HT1080 (cell line): ENCODE data around the gene CCN5. TPM values are rescaled to one million over a fixed set of nuclear protein-coding genes. Genes with fewer than 3 reads are reported as not detected.

Experiments
- DNase-seq: peaks from one replicate; pipeline ENCODE4 v3.0.0-alpha.2; 2015; ENCODE audit warnings: low read depth
- total RNA-seq: library from RNA; depleted of rRNA; stranded (reverse); fragments of >200 nt; shearing (Covaris generic); gene quantifications from 2 replicates; pipeline ENCODE4 v1.2.3, GENCODE V29; 2014

Gene CCN5
- total RNA-seq, 1 experiment from 2014 or later, result not detected

DNA sequence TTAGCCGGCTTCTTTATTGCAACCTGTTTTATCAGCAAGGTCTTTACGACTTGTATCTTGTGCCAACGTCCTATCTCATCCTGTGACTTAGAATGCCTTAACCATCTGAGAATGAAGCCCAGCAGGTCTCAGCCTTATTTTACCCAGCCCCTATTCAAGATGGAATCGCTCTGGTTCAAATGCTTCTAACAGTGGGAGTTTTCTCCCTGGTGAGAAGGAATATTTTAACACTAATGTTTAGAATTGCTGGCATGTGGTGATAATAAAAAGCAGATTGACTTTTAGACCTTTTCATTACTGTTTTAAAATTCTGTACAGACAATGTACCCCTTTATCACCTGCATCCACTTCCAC lies 20.6 kb downstream of the CCN5 start:
- DNase-seq, result no peak

DNA sequence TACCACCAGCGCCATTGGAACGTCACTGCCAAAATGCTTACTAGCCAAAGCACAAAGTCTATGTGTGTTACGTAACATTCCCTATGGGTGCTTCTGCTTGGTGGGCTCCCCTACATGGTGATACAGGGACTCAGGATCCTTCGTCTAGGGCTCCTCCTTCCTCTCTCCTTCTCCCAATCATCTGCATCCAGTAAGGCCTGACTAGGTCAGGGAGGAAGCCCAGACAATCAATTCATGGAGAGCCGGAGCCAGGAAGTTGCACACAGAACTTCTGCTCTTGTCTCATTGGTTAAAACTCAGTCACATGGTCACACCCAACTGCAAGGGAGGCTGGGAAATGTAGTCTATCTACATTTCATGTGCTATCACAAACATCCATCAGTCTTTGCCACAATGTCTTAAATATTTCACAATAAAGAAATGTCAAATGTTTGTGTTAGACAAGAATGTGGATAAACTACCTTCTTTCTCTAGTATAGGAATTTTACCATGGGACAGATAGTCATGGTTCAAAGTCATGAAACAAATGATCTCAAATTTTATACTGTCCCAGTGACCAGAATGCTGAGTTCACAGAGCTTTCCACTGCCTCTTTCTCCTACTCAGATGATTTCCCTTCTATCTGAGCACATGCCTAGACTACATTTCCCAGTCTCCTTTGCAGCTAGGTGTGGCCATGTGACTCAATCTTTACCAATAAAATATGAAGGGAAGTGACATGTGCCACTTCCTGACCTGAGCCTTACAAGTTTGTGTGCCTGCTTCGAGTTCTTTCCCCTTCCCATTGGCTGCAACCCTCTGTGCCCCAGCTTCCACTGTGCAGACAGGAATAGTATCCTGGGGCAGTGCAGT lies 21.2 kb downstream of the CCN5 start:
- DNase-seq, result peak; percentile 84

DNA sequence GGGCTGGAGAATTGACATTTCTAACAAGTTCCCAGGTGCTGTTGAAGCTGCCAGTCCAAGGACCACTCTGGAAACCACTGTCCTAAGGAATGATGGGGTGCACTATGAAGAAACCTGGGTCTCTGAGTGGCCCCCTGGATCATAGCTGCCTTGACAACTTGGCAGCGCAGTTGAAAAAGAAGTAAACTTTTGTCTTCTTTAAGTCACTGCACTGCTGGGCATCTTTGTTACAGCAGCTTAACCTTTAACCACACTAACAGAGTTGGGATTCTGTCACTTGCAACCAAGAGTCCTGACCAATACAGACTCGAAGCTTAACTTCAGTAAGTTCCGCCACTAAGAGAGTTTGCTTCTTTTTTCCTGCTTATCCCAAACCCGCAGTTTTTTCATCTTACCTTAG lies 21.9 kb downstream of the CCN5 start:
- no peak for DNase-seq

DNA sequence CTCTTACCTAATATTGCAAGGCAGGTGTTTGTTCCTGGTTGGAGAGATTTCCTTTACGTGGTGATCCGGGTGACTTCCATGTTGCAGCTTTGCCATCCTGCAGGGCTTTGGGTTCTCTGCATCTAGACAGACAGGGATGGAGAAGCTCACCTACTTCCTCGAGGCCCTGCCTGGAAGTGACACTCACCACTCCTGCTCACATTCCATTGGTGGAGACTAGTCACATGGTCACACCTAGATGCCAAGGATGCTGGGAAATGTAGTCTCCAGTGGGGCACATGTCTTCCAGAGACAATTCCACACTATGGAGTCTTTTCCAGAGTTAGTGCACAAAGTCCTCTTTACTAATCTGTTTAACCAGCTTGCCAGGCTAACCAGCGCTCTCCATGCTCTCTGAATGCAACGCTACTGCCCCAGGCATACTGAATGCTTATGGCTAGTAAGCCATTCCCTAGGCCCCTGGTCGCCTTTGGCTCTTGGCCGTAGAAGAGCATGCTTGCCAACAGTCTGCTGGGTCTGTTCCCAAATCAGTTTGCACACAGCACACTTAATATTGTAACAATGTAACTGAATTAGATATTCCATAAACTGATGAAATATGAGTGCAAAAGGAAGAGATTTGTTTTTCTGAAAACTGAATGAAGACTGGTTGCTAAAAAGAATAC lies 23.8 kb downstream of the CCN5 start:
- peak; percentile 73 for DNase-seq

DNA sequence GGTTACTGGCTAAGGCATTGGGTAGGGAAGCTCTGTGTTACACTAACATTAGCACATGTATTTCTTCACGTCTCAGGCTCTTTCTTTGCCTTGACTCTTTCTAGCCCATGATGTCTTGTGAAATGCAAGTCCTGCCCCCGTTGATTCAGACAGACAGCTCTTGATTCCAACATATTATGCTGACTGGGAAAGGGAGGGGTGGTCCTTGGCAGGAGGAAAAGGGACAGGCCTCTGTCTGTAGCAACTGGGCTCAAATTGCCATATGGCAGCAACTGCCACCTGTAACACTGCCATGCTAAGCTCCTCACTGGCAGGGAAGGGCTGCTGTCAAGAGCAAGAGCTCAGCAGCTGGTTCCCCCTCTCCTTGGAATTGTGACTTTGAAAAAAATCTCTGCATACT lies 24.8 kb downstream of the CCN5 start:
- no peak for DNase-seq

DNA sequence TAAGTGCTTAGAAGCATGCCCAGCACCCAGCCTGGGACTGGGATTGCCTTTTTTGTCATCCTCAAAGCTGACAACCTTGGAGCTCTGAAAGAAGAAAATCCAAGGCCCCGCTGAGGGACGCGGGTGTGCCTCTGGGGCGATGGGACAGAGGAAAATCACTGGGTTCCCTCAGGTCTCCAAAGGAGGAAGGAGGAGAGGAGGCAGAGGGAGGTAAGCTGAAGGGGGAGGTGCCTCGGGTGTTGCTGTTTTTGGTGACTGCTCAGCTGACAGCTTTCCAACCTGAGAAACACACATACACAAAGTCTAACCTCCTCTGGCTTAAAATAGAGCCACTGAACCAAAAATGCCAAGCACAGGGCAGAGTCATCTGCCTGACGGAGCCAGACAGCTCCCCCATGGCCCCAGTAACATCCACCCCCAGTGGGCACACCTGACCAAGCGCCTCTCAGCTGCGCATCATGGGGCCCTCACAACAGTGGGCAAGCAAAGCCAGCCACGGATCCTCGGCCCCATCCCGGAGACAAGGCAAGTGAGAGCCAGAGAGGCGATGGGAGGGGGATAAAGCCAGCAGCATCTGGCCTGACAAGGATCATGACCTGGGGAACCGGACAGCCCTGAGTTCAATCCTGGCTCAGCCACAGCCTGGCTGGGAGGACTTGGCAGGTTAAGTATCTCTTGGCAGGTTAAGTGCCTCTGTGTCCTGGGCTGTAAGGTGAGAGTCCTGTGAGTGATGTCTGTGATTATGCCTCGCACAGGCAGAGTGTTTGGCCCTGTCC lies 27.3 kb downstream of the CCN5 start:
- no peak for DNase-seq

DNA sequence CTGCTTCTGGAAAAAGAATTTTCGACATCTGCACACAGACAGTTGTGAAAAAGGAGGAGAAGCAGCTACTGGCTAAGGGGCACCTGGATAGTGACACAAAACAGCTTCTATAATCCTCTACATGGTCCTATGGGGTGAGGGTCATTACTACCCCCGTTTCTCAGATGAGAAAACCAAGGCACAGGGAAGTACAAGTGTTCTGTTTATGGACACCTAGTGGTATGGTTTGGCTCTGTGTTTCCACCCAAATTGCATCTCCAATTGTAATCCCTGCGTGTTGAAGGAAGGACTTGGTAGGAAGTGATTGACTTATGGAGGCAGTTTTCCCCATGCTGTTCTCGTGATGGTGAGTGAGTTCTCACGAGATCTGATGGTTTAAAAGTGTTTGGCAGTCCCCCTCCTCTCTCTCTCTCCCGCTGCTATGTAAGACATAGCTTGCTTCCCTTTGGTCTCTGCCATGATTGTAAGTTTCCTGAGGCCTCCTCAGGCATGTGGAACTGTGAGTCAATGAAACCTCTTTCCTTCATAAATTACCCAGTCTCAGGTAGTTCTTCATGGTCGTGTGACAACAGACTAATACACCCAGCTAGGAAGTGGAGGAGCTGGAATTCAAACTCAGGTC lies 28.0 kb downstream of the CCN5 start:
- DNase-seq, result no peak

DNA sequence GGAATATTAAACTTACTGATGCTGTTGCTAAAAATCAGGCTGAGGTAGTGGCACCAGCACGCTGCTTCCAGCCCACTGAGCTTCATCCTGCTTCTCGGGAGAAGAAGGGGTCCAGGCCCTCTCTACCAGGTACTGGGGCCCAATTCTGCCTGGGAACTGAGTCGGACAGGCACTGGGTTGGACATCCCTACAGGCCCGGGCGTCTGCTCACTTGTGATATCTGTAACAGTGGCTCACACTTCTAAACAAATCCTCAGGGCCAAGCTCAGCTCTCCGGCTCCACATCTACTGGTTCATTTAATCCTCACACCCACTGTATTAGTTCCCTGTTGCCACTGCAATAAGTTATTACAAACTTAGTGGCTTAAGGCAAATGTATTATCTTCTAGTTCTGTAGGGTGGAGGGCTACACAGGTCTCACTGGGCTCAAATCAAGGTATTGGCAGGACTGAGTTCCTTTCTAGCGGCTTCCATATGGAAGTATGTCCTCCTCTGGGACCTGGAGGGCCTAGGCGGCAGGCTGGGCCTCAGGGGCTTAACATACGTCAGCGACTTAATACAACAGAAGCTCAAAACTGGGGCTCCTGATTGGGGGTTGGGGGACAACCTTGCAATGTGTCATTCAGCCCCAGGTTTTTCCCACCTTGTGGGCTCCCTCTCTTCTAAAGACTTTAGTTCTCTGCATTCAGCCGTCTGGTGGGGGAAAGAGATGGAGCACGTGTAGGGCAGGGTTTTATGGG lies 28.9 kb downstream of the CCN5 start:
- DNase-seq, result no peak

DNA sequence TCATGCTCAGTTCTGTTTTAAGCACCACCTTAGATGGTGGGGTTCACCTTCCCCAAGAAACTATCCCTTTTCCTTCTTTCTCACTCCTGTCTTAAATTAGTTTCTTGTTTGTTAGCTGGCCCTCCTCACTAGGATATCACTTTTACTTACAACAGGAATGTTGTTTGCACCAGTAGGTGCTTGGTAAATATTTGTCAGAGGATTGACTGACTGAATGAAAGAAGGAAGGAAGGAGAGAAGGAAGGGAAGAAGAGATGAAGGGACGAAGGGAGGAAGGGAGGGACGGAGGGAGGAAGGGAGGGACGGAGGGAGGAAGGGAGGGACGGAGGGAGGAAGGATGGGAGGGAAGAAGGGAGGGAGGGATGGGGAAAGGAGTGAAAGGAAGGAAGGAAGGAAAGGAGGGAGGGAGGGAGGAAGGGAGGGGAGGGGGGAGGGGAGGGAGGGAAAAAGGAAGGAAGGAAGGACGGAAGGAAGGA lies 30.0 kb downstream of the CCN5 start:
- DNase-seq, result no peak

DNA sequence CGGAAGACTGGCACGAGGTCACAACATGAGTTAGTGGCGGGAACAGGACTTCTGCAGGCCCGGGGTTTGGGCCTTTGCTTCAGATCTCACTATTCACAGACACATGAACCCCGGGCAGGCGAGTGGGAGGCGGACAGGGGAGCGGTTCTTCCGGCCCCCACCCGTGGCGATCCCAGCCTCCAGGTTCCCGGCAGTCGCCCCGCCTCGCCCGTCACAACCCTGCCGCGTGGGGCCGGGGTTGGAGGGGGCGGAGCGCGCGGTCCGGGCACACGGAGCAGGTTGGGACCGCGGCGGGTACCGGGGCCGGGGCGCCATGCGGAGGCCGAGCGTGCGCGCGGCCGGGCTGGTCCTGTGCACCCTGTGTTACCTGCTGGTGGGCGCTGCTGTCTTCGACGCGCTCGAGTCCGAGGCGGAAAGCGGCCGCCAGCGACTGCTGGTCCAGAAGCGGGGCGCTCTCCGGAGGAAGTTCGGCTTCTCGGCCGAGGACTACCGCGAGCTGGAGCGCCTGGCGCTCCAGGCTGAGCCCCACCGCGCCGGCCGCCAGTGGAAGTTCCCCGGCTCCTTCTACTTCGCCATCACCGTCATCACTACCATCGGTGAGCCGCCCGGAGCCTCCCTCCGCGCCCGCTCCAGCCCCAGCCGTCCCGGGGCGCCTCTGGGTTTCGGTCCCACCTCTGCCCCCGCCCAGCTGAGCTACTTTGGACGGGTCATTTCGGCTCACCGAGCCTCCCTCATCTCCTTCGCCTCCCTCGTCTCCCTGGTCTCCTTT lies 30.6 kb downstream of the CCN5 start, which contains the start of gene KCNK15:
KCNK15 (plus strand) TSS at position 268 of the 769 bp plus-strand sequence; CDS start at position 314, 46 bp downstream.
- no peak for DNase-seq

DNA sequence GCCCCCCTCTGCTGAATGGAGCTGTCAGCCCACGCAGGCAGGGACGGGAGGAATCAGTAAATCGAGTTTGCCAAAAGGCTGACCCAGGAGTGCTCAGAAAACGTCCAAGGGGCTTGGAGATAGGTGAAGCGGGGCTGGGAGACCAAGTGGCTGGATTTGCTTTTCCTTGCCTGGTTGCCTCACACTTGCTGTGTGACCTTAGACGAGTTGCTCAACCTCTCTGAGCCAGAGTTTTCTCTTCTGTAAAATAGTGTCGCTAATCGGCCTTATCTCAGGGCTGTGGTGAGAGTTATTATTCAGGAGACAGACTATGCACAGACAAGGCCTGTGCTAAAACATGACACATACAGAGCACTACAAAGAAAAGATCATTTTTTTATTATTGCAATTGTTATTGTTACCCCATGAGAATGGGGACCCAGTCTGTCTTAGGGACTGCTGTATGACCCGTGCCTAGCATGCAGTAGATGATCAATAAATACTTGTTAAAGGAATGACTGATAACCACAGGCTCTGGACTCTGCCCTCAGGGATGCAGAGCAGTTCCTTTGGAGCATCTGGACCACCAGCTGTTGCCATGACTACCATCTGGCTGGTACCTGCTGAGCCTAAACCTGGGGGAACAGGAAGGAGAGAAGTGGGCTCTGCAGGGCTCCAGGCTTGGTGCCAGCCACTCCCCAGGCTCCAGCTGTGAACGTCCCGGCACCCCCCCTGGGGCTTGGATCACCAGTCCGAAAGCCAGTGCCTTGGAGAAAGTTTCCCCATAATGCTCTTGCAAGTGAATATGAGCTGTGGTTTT lies 31.4 kb downstream of the CCN5 start:
- no peak for DNase-seq

DNA sequence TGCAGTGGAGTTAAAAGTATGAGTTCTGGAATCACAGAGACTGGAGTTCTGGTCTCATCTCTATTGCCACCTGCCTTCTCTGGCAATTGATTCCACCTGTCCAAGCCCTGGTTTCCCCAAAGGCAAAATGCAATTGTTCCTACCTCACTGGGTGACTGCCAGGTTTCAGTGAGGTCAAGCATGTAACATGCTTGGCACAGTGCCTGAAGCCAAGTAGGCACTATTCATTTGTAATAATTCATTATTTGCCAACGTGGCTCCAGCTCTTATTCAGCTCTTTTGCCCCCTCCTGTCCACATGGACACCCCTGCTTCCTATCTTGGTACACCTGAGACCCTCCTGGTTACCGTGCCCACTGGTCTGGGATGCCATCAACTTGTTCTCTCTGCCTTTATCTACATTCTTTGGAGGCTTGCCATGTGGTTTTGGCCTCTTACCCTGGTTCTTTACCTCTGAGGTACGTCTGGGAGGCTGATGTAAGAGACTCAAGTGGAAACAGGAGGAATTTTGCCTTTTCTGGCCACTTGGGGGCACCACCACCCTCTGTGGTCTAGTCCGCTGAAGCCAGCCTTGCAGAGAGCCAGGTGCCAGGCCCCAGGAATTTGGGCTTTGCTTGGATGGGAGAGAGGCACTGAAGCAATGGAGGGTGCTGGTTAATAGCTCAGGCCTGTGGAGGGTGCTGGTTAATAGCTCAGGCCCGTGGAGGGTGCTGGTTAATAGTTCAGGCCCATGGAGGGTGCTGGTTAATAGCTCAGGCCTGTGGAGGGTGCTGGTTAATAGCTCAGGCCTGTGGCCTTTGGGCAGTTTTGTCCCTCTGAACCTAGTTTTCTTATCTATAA lies 32.2 kb downstream of the CCN5 start:
- peak; percentile 55 for DNase-seq

DNA sequence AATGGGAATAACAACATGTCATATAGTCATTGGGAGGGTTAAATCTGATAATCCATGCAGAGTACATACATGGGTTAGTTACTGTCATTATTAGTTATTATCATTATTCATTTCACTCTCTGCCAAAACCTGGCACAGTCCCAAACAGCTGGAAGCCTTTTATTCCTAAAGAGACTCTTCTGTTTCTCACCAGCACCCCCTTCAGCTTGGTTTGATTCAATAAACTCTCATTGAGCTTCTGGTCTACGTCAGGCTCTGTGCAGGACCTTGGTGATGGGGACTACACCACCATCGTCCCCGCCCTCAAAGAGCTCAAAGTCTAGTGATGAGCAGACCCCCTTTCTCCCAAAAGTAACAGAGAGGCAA lies 32.8 kb downstream of the CCN5 start:
- DNase-seq, result no peak

DNA sequence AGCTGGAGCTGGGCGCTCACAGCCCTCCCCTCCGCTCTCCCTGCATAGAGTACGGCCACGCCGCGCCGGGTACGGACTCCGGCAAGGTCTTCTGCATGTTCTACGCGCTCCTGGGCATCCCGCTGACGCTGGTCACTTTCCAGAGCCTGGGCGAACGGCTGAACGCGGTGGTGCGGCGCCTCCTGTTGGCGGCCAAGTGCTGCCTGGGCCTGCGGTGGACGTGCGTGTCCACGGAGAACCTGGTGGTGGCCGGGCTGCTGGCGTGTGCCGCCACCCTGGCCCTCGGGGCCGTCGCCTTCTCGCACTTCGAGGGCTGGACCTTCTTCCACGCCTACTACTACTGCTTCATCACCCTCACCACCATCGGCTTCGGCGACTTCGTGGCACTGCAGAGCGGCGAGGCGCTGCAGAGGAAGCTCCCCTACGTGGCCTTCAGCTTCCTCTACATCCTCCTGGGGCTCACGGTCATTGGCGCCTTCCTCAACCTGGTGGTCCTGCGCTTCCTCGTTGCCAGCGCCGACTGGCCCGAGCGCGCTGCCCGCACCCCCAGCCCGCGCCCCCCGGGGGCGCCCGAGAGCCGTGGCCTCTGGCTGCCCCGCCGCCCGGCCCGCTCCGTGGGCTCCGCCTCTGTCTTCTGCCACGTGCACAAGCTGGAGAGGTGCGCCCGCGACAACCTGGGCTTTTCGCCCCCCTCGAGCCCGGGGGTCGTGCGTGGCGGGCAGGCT lies 35.1 kb downstream of the CCN5 start:
- DNase-seq, result no peak

DNA sequence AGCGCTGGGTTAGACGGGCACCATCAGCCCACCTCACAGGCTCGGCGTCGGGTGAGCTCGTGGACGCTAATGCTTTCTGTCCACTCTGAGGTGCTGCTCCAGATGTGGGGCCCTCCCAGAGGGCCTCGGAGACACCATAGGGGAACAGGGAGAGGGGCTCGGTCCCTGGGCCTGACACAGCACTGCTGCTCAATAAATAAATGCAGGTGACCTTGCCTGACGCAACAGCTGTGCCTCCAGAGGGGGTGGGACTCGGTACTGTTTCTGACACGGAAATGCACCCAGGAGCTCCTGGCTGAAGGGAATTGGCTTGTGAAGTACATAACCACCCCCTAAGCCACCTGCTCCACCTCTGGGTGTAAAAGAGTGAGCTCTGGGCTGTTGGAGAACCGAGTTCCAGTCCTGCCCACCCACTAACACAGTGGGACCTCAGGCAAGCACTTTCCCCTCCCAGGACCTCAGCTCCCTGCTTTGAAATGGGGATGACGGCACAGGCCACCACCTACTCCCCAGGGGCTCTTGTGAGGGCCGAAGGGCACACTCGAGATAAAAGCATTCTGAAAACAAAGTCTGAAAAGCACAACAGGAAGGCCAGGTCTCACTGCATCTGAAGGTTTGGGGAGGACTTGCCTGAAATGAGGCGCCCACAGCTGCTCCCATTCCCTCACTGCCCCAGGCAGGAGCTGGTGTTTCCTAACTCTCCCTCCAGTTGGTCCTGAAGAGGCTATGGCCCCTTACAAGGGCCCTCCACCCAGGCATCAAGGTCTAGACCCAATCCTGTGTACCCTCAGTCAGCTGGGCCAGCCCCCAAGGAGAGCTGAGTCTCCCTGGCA lies 37.1 kb downstream of the CCN5 start:
- no peak for DNase-seq

DNA sequence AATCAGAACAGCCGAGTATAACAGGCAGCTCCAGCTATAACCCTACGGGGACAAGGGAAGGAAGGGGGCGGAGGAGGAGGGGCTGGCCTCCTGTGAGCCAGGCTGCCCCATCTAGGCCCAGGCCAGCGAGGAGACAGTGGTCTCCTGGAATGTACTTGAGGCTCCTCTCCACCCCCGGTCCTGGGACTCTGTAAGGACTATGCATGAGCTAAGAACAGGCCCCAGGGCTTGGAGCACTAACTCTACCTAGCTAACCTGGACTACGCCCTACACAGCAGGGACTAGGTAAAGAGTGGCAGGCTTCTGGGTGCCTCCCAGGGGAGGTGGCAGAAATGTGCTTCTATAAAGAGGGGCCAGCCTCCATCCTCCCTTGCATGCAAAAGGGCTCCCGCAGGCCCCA lies 39.4 kb downstream of the CCN5 start:
- no peak for DNase-seq
